ENCODE measurements around the gene SH3TC1.

The SH3TC1 gene

GRCh38 chr4:8233672-8234484 is 34.8 kb downstream of the SH3TC1 start:
- DNase-seq: no peak

GRCh38 chr4:8234715-8235114 is 35.6 kb downstream of the SH3TC1 start:
- no peak for DNase-seq

- no peak for DNase-seq
Observed at GRCh38 chr4:8235224-8235623, 36.1 kb downstream of the SH3TC1 start.

GRCh38 chr4:8235686-8236085 is 36.6 kb downstream of the SH3TC1 start:
- no peak for DNase-seq

GRCh38 chr4:8236106-8236919 is 37.2 kb downstream of the SH3TC1 start:
- no peak for DNase-seq

- no peak for DNase-seq
Observed at GRCh38 chr4:8236920-8237195, 37.8 kb downstream of the SH3TC1 start.

- no peak for DNase-seq
Observed at GRCh38 chr4:8237256-8237989, 38.3 kb downstream of the SH3TC1 start.

GRCh38 chr4:8238036-8238511 is 39.0 kb downstream of the SH3TC1 start:
- DNase-seq: no peak

GRCh38 chr4:8238515-8239053 is 39.5 kb downstream of the SH3TC1 start:
- no peak for DNase-seq

GRCh38 chr4:8239226-8239625 is 40.1 kb downstream of the SH3TC1 start:
- no peak for DNase-seq

GRCh38 chr4:8239661-8240060 is 40.6 kb downstream of the SH3TC1 start:
- no peak for DNase-seq

GRCh38 chr4:8240211-8241041 is 41.3 kb downstream of the SH3TC1 start:
- no peak for DNase-seq

GRCh38 chr4:8241211-8241779 is 42.2 kb downstream of the SH3TC1 start:
- DNase-seq: no peak

- DNase-seq: peak; percentile 29
Observed at GRCh38 chr4:8241895-8242696, 43.0 kb downstream of the SH3TC1 start.

- DNase-seq: no peak
Observed at GRCh38 chr4:8242782-8243560, 43.9 kb downstream of the SH3TC1 start.

- DNase-seq: no peak
Observed at GRCh38 chr4:8244001-8244757, 45.1 kb downstream of the SH3TC1 start.

GRCh38 chr4:8244931-8245460 is 45.9 kb downstream of the SH3TC1 start:
- no peak for DNase-seq

- DNase-seq: no peak
Observed at GRCh38 chr4:8245884-8246833, 47.1 kb downstream of the SH3TC1 start.
